ENCODE results near the gene CLINT1.
A peak's percentile ranks its signal among the peaks of the same experiment; 100 is the strongest.

Gene CLINT1

DNA sequence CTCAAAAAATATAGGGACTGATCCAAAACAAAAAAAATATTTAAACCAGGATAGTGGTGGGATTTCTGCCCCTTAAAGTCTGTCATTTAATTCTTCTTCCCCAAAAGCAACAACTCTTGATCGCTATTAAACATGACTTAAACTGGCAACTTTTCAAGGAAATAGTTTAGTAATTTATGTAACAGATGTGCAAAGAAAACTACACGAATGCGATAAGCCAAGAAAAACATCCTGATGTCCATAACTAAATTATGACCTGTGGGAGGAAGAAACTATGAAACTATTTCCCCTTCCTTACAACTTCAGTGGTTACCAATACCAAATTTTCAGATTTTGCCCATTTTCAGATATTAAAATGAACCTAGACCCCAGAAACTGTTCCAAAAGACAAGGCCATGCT, 31.5 kb downstream of the CLINT1 start:
- TF ChIP-seq, protein P1, sequence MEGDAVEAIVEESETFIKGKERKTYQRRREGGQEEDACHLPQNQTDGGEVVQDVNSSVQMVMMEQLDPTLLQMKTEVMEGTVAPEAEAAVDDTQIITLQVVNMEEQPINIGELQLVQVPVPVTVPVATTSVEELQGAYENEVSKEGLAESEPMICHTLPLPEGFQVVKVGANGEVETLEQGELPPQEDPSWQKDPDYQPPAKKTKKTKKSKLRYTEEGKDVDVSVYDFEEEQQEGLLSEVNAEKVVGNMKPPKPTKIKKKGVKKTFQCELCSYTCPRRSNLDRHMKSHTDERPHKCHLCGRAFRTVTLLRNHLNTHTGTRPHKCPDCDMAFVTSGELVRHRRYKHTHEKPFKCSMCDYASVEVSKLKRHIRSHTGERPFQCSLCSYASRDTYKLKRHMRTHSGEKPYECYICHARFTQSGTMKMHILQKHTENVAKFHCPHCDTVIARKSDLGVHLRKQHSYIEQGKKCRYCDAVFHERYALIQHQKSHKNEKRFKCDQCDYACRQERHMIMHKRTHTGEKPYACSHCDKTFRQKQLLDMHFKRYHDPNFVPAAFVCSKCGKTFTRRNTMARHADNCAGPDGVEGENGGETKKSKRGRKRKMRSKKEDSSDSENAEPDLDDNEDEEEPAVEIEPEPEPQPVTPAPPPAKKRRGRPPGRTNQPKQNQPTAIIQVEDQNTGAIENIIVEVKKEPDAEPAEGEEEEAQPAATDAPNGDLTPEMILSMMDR (conservative IDR thresholded peaks at IDR 0.05; ENCODE audit: low read depth, low read length) = no peak
- no peak for DNase-seq (ENCODE audit: low read depth)
- H3K4me3 ChIP-seq (ENCODE audit: low read length) = no peak overlapping the region

DNA sequence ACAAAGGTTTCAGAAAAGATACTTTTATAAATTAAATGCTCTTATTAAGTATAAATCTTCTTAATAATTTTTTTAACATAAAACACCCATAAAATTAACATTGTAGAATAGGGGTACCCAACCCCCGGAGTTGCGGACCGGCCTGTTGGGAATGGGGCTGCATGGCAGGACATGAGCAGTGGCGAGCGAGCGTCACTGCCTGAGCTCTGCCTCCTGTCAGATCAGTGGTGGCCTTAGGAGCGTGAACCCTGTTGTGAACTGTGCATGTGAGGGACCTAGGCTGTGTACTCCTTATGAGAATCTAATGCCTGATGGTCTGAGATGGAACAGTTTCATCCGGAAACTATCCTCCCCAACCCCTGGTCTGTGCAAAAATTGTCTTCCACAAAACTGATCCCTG, 35.3 kb downstream of the CLINT1 start:
- TF ChIP-seq, protein P1 (conservative IDR thresholded peaks at IDR 0.05; ENCODE audit: low read depth, low read length) = no peak
- DNase-seq (ENCODE audit: low read depth) = no peak
- no peak overlapping the region for H3K4me3 ChIP-seq (ENCODE audit: low read length)

DNA sequence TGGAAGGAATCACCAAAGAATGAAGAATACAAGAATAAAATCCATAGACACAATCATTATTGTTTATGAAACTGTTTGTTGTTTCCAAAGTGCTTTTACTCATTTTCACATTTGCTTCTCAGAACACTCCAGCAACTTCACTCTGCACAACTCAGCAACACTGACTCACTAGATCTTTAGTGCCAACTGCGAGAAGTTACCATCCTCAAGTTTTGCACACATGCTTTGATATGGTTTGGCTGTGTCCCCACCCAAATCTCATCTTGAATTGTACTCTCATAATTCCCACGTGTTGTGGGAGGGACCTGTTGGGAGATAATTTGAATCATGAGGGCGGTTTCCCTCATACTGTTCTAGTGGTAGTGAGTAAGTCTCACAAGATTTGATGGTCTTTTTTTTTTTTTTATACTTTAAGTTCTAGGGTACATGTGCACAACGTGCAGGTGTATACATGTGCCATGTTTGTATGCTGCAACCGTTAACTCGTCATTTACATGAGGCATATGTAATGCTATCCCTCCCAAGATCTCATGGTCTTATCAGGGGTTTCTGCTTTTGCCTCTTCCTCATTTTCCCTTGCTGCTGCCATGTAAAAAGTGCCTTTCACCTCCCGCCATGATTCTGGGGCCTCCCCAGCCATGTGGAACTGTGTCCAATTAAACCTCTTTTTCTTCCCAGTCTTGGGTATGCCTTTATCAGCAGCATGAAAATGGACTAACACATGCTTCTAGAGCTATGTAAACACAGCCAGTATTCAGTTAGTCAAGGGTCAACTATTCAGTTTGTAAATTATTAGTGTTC, 36.9 kb downstream of the CLINT1 start:
- no peak overlapping the region for H3K4me3 ChIP-seq (ENCODE audit: low read length)
- TF ChIP-seq, protein P1 (conservative IDR thresholded peaks at IDR 0.05; ENCODE audit: low read depth, low read length) = no peak
- DNase-seq (ENCODE audit: low read depth) = no peak

DNA sequence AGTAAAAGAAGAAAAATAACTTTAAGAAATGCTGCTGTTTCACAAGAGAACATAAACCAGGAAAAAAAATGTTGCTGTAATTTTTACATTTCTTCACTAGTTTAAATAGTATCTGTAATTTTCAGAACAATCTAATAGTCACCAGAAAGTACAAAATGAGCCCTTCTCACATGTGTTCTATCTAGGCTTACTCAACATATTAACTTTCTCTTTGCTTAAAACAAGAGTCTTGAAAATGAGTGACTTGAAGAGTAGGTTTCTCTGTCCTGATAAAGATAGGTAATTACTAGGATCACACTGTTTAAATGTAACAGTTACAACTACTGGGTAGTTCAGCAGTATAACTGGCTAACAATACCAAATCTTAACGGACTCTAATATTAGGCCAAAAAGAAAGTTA, 37.5 kb downstream of the CLINT1 start:
- H3K4me3 ChIP-seq (ENCODE audit: low read length) = no peak overlapping the region
- TF ChIP-seq, protein P1 (conservative IDR thresholded peaks at IDR 0.05; ENCODE audit: low read depth, low read length) = no peak
- DNase-seq (ENCODE audit: low read depth) = no peak

DNA sequence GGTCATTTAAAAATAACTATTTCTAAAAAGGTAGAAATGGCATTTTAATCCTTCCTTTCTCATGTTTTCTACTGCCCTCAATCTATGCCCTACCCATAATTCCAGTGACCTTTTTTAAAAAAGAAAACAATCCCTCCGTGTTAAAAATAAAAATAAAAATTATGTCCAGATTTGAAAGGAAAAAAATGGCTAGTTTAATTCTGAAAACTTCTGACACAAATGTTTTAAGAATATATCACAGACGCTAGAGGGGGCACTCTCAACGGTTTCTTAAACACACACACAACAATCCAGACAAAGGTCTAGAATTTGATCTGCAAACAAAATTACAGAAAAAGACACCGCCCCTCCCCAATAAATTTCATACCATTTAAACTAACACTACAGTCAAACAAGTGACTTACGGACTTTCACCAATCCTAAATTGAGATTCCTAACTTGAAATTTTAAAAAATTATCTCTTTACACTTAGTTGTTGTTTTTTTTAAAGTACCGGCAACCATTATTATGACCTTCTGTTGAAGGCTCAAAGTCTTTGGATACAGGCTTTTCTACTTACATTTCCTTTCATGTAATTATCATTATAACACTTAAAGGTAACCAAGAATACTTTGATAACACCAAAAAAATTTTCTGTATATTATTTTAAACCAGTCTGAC, 38.2 kb downstream of the CLINT1 start:
- TF ChIP-seq, protein P1 (conservative IDR thresholded peaks at IDR 0.05; ENCODE audit: low read depth, low read length) = peak; percentile 58
- peak; percentile 51 for DNase-seq (ENCODE audit: low read depth)
- no peak overlapping the region for H3K4me3 ChIP-seq (ENCODE audit: low read length)

DNA sequence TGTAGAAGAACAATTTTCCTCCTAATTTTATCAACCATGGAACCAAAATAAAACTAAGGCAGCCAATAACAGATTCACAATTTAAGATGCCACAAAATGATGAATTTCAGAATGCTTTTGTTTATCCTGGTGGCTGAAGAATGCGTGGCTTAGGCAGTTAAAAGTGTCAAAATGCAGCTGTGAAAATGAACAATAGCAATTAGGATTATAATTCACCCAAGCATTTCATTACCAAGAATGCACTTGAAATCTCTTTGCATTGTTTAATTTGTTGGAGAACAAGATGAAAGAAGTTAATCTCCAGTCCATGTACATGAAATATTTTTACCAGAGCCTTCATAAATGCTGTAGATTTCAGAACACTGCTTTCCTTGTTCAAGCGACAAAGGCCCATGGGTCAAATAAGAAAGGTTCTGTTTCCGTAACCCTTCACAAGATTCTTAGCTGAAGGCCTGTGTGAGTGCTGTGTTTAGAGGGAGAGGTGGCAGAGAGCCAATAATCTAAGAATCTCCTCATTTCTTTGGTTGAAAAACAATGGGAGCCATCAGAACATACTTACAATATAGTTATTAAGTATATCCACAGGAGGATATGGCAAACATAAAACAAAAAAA, 39.3 kb downstream of the CLINT1 start:
- no peak overlapping the region for H3K4me3 ChIP-seq (ENCODE audit: low read length)
- DNase-seq (ENCODE audit: low read depth) = peak; percentile 43
- TF ChIP-seq, protein P1 (conservative IDR thresholded peaks at IDR 0.05; ENCODE audit: low read depth, low read length) = no peak

Data from retinal pigment epithelial cell (primary cell).